GM21619 (cell line): ENCODE results near the gene SAMHD1.
"Not testable (repeated sequence)": the region's sequence is repeated elsewhere in the genome, so short reads cannot be mapped to it uniquely, and the experiment has no call there.

Experiments
- ATAC-seq: cut with Tn5 transposase; IDR thresholded peaks from one replicate; pipeline ENCODE4 v1.9.1; 2021; ENCODE audit not compliant: unreplicated experiment

Gene SAMHD1

GRCh38 chr20:36856691-36857635 lies 94.5 kb downstream of the SAMHD1 start:
- no peak for ATAC-seq

- no peak for ATAC-seq
Measured at GRCh38 chr20:36856195-36856594, 95.3 kb downstream of the SAMHD1 start.

DNA sequence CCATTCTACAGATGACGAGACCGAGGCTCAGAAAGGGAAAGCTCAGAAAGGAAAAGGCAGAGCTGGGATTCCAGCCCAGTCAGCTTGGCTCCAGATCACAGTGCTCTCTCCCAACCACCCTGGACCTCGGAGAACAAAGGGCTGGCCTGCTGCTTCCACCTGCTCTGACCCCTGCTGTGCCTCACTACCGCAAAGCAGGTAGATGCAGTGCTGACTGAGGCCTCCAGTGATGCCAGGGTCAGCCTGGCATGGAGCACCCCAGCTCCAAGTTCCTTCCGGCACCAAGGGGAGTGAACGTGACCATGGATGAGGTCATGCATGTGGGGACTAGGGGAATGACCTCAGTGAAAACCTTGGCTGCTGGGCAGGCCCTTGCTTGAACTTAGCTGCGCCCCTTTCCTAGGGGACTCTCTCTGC lies 96.3 kb downstream of the SAMHD1 start:
- ATAC-seq: no peak

DNA sequence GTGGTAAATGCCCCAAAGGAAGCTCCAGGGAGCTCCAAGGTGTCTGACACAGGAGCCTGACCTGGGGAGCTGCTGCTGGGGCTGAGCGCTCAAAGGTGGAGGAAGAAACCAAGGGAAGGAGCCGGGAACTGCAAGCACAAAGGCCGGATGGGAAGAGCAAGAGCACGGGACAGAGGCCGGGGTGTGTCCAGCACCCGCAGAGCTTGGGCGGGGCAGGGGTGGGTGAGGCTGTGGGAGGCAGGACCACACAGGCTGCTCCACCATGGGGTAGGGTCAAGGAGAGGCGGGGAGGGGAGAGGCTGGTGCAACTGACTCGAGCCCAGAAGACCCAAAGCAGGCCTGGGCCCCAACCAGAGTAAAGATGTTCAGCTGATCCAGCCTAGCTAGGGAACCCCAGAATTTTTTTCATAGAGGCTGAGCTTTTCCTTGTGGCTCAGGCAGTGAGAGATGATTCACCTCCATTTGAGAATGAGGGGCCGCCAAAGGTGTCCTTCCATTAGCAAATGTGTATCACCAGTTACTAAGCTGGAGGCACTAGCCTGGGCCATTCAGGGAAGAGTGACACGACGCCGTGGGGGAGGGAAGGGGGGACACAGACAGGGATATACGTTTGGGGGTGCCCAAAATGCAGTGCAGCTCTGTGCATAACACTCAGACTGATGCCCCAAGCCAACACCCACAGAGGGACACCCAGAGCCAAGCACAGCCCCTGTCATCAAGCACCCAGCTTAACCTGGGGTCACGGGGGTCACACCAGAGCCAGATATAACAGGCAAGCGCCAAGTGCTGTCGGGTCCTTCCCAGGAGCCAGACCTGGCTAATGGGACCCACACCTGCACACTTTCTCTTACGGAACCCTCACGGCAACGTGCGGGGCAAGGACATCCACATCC lies 96.9 kb downstream of the SAMHD1 start:
- ATAC-seq: no peak

DNA sequence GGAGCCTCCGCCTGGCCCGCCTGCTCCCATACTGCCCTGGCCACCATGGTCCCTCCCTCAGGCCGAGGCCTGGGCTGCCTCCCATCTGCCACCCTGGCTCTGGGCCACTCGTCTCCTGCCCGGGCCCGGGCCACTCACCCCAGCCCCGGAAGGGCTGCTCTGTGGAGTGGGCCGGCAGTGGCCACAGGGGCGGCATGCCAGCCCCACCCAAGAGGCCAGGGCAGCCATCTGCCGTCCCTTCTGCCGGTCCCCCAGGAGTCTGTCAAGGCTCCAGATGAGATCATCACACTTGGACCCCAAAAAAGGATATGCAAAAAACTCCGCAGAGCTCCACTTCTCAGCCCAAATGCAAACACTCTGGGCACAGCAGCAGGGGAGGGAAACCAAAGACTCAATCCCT lies 99.3 kb downstream of the SAMHD1 start:
- ATAC-seq: no peak

- ATAC-seq: no peak
Measured at GRCh38 chr20:36851490-36851889, 100.0 kb downstream of the SAMHD1 start.

- no peak for ATAC-seq
Measured at GRCh38 chr20:36850759-36851158, 100.7 kb downstream of the SAMHD1 start.

GRCh38 chr20:36849333-36850065 lies 102.0 kb downstream of the SAMHD1 start:
- no peak for ATAC-seq

DNA sequence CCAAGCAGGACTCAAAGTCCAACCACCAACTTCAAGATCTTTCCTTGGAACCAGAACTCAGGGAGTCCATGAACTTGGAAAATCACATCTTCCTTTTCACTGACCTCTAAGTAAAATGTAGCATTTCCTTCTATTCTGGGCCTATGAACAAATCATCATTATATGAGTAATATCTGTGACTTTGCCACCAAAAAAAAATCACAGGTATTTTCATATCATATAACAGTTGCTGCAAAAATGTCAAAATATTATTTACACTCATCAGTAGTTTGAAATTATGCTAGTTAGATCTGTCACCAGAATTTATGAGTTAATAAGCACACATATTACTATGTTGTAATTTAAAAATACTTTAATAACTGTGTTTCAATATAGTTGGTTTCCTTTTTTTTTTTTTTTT lies 102.8 kb downstream of the SAMHD1 start:
- ATAC-seq: no peak

- no peak for ATAC-seq
Measured at GRCh38 chr20:36848078-36848660, 103.3 kb downstream of the SAMHD1 start.

DNA sequence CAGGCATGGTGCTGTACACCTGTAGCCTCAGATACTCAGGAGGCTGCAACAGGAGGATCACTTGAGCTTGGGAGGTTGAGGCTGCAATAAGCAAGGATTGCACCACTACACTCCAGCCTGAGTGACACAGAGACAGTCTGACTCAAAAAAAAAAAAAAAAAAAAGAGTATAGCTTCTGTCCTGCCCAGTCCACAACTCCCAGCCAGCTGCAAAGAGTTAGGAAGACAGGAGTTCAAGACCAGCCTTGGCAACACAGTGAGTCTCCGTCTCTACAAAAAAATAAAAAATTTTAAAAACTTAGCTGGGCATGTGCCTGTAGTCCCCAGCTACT lies 103.8 kb downstream of the SAMHD1 start:
- no peak for ATAC-seq

- ATAC-seq: no peak
Measured at GRCh38 chr20:36847009-36847709, 104.3 kb downstream of the SAMHD1 start.

GRCh38 chr20:36845288-36845971 lies 106.1 kb downstream of the SAMHD1 start:
- ATAC-seq: no peak

DNA sequence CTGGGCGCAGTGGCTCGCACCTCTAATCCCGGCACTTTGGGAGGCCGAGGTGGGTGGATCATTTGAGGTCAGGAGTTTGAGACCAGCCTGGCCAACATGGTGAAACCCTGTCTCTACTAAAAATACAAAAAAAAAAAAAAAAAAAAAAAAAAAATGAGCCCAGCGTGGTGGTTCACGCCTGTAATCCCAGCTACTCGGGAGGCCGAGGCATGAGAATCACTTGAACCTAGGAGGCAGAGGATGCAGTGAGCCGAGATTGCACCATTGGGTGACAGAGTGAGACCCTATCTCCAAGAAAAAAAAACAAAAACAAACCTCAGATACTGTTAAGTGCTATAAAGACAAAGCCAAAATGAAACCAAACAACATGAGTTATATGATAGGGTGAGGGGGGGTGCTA lies 110.5 kb downstream of the SAMHD1 start:
- ATAC-seq: not testable (repeated sequence)
